ENCODE results near the gene ACSL1. TPM values are rescaled to one million over a fixed set of nuclear protein-coding genes. Genes with fewer than 3 reads are reported as not detected.

The ACSL1 gene
- total RNA-seq, 1 donor from 2014 or later: 6.4 TPM

GRCh38 chr4:184831153-184831552, 5.4 kb upstream of the ACSL1 start:
- Mint-ChIP-seq H3K4me3 (ENCODE audit: low read depth) (no peak overlapping the region), H3K27ac (no peak overlapping the region), H3K36me3 (ENCODE audit: insufficient read depth) (no peaks in the 10 kb centered on the region), H3K9me3 (ENCODE audit: low read depth) (no peaks in the 10 kb centered on the region), H3K27me3 (peaks cover 53% of the 10 kb centered on the region), H3K4me1 (ENCODE audit: low read depth) (no peaks in the 10 kb centered on the region)
- no peak for DNase-seq (ENCODE audit: low spot score, unreplicated experiment)
- TF ChIP-seq CTCF (IDR thresholded peaks at IDR 0.05; ENCODE audit: unreplicated experiment): no peak

- no peak overlapping the region for H3K27ac Mint-ChIP-seq
- no peak for TF ChIP-seq CTCF (IDR thresholded peaks at IDR 0.05; ENCODE audit: unreplicated experiment)
- DNase-seq (ENCODE audit: low spot score, unreplicated experiment): no peak
- no peaks in the 10 kb centered on the region for H3K9me3 Mint-ChIP-seq (ENCODE audit: low read depth)
- peaks cover 76% of the 10 kb centered on the region for H3K27me3 Mint-ChIP-seq
- peak overlapping the region; percentile 79 for H3K4me3 Mint-ChIP-seq (ENCODE audit: low read depth)
- no peaks in the 10 kb centered on the region for H3K36me3 Mint-ChIP-seq (ENCODE audit: insufficient read depth)
- H3K4me1 Mint-ChIP-seq (ENCODE audit: low read depth): peaks cover 6% of the 10 kb centered on the region
Observed at GRCh38 chr4:184826691-184827270, 1.0 kb upstream of the ACSL1 start.

GRCh38 chr4:184825141-184825895, 450 bp downstream of the ACSL1 start:
- Mint-ChIP-seq H3K4me1 (ENCODE audit: low read depth) (peaks cover 6% of the 10 kb centered on the region), H3K27me3 (peaks cover 72% of the 10 kb centered on the region), H3K27ac (peak overlapping the region; percentile 71)

GRCh38 chr4:184824776-184825084, 1.0 kb downstream of the ACSL1 start:
- H3K36me3 Mint-ChIP-seq (ENCODE audit: insufficient read depth): no peaks in the 10 kb centered on the region
- H3K4me3 Mint-ChIP-seq (ENCODE audit: low read depth): peak overlapping the region; percentile 75
- TF ChIP-seq CTCF (IDR thresholded peaks at IDR 0.05; ENCODE audit: unreplicated experiment): no peak
- peaks cover 6% of the 10 kb centered on the region for H3K4me1 Mint-ChIP-seq (ENCODE audit: low read depth)
- no peaks in the 10 kb centered on the region for H3K9me3 Mint-ChIP-seq (ENCODE audit: low read depth)
- H3K27me3 Mint-ChIP-seq: peaks cover 71% of the 10 kb centered on the region
- DNase-seq (ENCODE audit: low spot score, unreplicated experiment): no peak
- H3K27ac Mint-ChIP-seq: no peak overlapping the region

More at GRCh38 chr4:184825141-184825895, 450 bp downstream of the ACSL1 start:
- Mint-ChIP-seq H3K9me3 (ENCODE audit: low read depth) (no peaks in the 10 kb centered on the region), H3K4me3 (ENCODE audit: low read depth) (peak overlapping the region; percentile 75), H3K36me3 (ENCODE audit: insufficient read depth) (no peaks in the 10 kb centered on the region)
- peak; percentile 28 for DNase-seq (ENCODE audit: low spot score, unreplicated experiment)
- no peak for TF ChIP-seq CTCF (IDR thresholded peaks at IDR 0.05; ENCODE audit: unreplicated experiment)

GRCh38 chr4:184824081-184824775, 1.5 kb downstream of the ACSL1 start:
- H3K4me3 Mint-ChIP-seq (ENCODE audit: low read depth): peak overlapping the region; percentile 75
- no peak for TF ChIP-seq CTCF (IDR thresholded peaks at IDR 0.05; ENCODE audit: unreplicated experiment)
- no peaks in the 10 kb centered on the region for H3K9me3 Mint-ChIP-seq (ENCODE audit: low read depth)
- H3K27me3 Mint-ChIP-seq: peaks cover 66% of the 10 kb centered on the region
- H3K27ac Mint-ChIP-seq: peak overlapping the region; percentile 20
- no peaks in the 10 kb centered on the region for H3K36me3 Mint-ChIP-seq (ENCODE audit: insufficient read depth)
- peaks cover 6% of the 10 kb centered on the region for H3K4me1 Mint-ChIP-seq (ENCODE audit: low read depth)
- no peak for DNase-seq (ENCODE audit: low spot score, unreplicated experiment)
